ENCODE results near the gene PRRC1. TPM values are rescaled to one million over a fixed set of nuclear protein-coding genes. Genes with fewer than 3 reads are reported as not detected.
"Not testable (repeated sequence)": the region's sequence is repeated elsewhere in the genome, so short reads cannot be mapped to it uniquely, and the experiment has no call there.

Gene PRRC1
- total RNA-seq, 3 donors from 2014 or later: 45.0 to 72.1 (median 63.0) TPM

DNA sequence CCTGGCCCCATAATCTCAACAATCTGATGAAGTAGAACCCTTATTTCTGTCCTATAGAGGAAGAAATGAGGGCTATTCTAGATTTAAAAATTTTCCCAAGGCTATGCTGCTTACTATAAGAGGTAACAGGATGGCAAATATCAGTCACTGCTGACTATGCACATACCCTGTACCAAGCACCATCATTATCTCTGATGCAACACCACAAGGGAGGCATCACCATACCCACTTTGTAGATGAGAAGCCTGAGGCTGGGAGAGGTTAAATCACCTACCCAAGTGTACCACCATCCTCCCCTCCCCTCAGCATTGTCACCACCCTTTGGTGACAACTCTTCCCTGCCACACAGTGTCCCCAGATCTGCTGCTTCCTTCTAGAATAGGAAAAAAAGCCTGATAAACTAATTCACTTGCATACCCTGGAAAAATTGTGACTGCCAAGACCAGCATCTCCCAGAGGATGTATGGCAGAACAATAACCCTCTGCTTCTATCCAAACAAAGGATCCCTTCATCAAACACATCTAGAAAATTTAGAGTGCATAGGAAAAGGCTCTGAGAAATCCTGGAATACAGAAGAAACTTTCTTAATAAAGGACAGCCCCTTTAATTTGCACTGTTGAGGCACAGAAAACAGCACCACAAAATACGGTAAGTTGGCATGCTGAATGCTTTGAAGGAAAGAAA, 48.3 kb downstream of the PRRC1 start:
- TF ChIP-seq, protein P1, sequence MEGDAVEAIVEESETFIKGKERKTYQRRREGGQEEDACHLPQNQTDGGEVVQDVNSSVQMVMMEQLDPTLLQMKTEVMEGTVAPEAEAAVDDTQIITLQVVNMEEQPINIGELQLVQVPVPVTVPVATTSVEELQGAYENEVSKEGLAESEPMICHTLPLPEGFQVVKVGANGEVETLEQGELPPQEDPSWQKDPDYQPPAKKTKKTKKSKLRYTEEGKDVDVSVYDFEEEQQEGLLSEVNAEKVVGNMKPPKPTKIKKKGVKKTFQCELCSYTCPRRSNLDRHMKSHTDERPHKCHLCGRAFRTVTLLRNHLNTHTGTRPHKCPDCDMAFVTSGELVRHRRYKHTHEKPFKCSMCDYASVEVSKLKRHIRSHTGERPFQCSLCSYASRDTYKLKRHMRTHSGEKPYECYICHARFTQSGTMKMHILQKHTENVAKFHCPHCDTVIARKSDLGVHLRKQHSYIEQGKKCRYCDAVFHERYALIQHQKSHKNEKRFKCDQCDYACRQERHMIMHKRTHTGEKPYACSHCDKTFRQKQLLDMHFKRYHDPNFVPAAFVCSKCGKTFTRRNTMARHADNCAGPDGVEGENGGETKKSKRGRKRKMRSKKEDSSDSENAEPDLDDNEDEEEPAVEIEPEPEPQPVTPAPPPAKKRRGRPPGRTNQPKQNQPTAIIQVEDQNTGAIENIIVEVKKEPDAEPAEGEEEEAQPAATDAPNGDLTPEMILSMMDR (IDR thresholded peaks at IDR 0.05): no peak
- no peaks in the 10 kb centered on the region for H3K4me1 ChIP-seq (ENCODE audit: low read depth)
- ATAC-seq: no peak
- intact Hi-C loops (cut with DNase I, micrococcal nuclease): no loop called here
- no peak for DNase-seq
- no peaks in the 10 kb centered on the region for H3K36me3 ChIP-seq (ENCODE audit: low read depth)
- H3K4me3 ChIP-seq: no peak overlapping the region
- no peaks in the 10 kb centered on the region for H3K9me3 ChIP-seq

DNA sequence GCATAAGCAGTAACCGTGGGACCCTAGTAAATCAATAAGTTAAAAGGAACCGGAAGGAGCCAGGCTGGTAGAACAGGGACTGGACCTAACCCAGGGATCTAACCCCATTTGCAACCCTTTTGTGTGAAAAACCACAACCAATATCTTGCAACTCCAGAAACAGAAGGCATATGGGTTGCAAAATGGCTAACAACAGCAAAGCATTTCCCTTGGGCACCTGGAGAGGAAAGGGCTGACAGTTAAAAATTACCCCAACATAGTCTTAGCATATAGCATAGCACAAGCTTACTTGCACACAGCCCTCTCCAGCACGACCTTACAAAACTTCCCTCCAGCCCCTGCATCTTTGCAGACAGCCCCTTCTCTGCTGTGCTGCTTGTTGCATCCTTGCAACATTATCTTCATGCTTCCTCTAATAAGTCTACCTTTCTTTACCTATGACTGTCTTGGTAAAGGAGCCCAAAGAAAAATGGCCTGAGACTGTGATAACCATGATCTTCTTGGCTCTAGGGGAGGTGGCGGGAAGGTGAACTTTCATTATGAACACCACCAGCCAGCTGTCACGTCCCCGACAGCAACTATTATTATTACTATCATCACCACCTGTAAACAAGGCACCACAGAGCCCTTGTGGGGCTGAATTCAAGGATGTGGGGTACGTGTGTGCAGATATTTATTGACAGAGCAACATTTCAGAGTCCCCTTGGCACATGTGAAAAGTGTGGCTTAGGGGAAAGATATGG, 49.8 kb downstream of the PRRC1 start:
- no peak for DNase-seq
- intact Hi-C loops (cut with DNase I, micrococcal nuclease): no loop called here
- no peak for ATAC-seq
- Histone ChIP-seq H3K9me3 (no peaks in the 10 kb centered on the region), H3K4me1 (ENCODE audit: low read depth) (no peaks in the 10 kb centered on the region), H3K4me3 (no peak overlapping the region), H3K36me3 (ENCODE audit: low read depth) (no peaks in the 10 kb centered on the region)
- TF ChIP-seq, protein P1 (IDR thresholded peaks at IDR 0.05): no peak

DNA sequence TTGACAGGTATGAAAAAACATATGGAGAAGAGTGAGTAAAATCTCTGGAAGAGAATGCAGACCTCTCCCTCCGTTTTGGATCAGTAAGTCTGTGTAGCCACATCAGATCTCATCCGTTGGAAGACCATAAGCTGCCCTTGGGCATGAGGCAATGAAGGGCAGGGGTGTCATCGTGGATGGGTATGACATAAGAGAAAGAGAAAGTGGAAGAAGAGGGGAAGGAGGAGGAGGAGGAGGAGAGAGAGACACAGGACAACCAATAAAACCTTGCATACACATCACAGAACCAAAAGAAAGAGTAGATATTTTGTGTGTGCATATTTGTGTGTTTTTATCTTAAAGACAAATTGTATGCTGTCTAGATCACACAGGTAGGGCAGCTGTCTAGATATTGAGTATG, 50.7 kb downstream of the PRRC1 start:
- Histone ChIP-seq H3K9me3 (no peaks in the 10 kb centered on the region), H3K4me3 (no peak overlapping the region), H3K36me3 (ENCODE audit: low read depth) (no peaks in the 10 kb centered on the region), H3K4me1 (ENCODE audit: low read depth) (no peaks in the 10 kb centered on the region)
- DNase-seq (no peak), ATAC-seq (no peak)
- TF ChIP-seq, protein P1 (IDR thresholded peaks at IDR 0.05): no peak
- intact Hi-C loops (cut with DNase I, micrococcal nuclease): no loop called here

DNA sequence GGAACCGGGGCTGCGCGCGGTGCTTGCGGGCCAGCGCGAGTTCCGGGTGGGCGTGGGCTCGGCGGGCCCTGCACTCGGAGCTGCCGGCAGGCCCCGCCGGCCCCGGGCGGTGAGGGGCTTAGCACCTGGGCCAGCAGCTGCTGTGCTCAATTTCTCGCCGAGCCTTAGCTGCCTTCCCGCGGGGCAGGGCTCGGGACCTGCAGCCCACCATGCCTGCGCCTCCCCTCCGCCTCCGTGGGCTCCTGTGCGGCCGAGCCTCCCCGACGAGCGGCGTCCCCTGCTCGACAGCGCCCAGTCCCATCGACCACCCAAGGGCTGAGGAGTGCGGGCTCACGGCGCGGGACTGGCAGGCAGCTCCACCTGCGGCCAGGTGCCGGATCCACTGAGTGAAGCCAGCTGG, 52.0 kb downstream of the PRRC1 start:
- H3K36me3 ChIP-seq (ENCODE audit: low read depth); intact Hi-C loops (cut with DNase I, micrococcal nuclease); H3K4me3 ChIP-seq; H3K4me1 ChIP-seq (ENCODE audit: low read depth); H3K9me3 ChIP-seq; ATAC-seq: not testable (repeated sequence)
- DNase-seq: peak in 1 of 3 donors; percentile 40

DNA sequence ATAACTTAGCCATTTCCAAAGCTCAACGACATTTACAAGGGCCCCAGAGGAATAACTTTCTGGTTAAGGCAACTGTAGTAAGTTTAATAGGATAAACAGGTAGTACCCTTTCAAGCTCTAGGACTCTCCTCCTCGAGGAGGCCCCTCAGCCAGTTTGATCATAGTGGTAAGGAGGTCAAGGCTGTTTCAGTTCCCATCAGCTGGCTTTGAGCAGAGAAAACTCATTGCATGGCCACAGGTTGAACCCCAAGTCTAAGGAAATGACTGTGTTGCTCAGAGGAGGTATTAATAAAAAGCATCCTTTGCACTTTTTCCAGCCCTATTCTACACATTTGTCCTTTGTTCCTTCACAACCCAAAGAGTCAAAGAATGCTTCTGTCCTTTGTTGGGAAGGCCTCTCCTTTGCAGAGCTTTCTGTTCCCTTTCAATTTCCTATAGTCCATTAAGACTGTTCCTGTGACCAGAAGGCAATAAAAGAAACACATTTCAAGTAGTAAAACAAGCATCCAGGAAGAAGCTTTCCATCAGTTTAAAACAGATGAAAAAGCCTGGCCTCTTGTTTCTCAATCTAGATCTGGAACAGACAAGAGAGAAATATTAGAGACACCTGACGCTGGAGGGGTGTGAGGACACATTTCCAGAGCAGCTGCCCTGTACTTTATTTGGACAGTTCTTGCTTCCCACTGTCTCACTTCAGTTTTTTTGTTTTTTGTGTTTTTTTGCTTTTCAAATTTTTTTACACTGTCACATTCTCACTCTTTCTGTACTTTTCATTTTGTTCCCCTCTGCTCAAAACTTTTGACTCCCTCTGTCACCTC, 54.1 kb downstream of the PRRC1 start:
- ATAC-seq (peak; percentile 39), DNase-seq (no peak)
- Histone ChIP-seq H3K9me3 (peaks cover 17% of the 10 kb centered on the region), H3K4me1 (ENCODE audit: low read depth) (no peaks in the 10 kb centered on the region), H3K36me3 (ENCODE audit: low read depth) (no peaks in the 10 kb centered on the region), H3K4me3 (no peak overlapping the region)
- TF ChIP-seq, protein P1 (IDR thresholded peaks at IDR 0.05): no peak
- intact Hi-C loops (cut with DNase I, micrococcal nuclease): no loop called here

DNA sequence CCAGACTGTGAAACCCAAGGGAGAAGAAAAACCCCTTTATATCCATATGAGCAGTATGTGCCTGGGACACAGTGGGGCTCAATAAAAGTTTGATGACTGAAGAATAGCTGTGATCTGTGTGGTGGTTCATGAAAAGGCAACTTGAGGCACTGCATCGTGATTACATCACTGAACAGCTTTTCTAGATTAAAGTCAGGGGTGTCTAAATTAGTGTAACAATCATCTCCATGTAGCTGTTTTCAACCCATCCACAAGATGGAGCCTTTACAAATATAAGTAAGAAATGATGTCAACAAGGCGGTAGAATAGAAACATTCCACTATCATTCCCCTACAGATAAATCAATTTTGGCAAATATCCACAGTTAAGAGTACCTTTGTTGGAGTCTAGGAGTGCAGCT, 55.5 kb downstream of the PRRC1 start:
- intact Hi-C loops (cut with DNase I, micrococcal nuclease): no loop called here
- TF ChIP-seq, protein P1 (IDR thresholded peaks at IDR 0.05): no peak
- Histone ChIP-seq H3K4me1 (ENCODE audit: low read depth) (no peaks in the 10 kb centered on the region), H3K9me3 (peaks cover 17% of the 10 kb centered on the region), H3K36me3 (ENCODE audit: low read depth) (no peaks in the 10 kb centered on the region), H3K4me3 (no peak overlapping the region)
- no peak for DNase-seq
- ATAC-seq: peak; percentile 14
